Kidney epithelial cell (primary cell): ENCODE measurements around the gene GALR2. TPM values are rescaled to one million over a fixed set of nuclear protein-coding genes. Genes with fewer than 3 reads are reported as not detected.

Experiments used
- DNase-seq: peaks from one replicate; pipeline ENCODE4 v3.0.0-alpha.2; 2010; ENCODE audit warnings: low read depth
- H3K27me3 ChIP-seq: 2 replicates; pipeline ENCODE4 v1.6.0; 2011; ENCODE audit warnings: low read length; ENCODE audit not compliant: control insufficient read depth, insufficient read depth
- H3K36me3 ChIP-seq: 2 replicates; pipeline ENCODE4 v1.5.1; 2011; ENCODE audit warnings: low read length; ENCODE audit not compliant: control insufficient read depth, insufficient read depth
- H3K4me3 ChIP-seq: 2 replicates; pipeline ENCODE4 v1.5.1; 2011; ENCODE audit warnings: low read depth, mild to moderate bottlenecking, control low read depth, low read length
- total RNA-seq: library from RNA; depleted of rRNA; stranded (reverse); fragments of >200 nt; gene quantifications from 2 replicates; pipeline ENCODE4 v1.2.3, GENCODE V29; 2015
- TF ChIP-seq, protein P1 (sequence below): IDR thresholded peaks from 2 replicates; pipeline ENCODE4 v1.5.1; 2011; ENCODE audit warnings: mild to moderate bottlenecking, moderate library complexity, low read length, control low read depth, inconsistent platforms; ENCODE audit not compliant: insufficient read depth, poor library complexity, severe bottlenecking

Gene GALR2
- total RNA-seq, 1 donor from 2014 or later, result 0.33 TPM

DNA sequence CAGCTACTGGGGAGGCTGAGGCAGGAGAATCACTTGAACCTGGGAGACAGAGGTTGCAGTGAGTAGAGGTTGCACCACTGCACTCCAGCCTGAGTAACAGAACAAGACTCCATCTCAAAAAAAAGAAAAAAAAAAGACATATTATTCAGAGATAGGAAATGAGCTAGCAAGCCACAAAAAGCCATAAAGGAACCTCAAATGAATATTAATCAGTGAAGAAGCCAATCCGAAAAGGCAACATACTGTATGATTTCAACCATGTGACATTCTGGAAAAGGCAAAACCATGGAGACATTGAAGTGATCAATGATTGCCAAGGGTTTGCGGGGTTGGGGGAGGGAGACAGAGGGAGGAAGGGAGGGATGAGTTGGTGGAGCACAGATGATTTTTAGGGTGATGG lies 37.4 kb downstream of the GALR2 start:
- Histone ChIP-seq H3K4me3 (no peak overlapping the region), H3K36me3 (no peaks in the 10 kb centered on the region), H3K27me3 (no peaks in the 10 kb centered on the region)
- TF ChIP-seq, protein P1, sequence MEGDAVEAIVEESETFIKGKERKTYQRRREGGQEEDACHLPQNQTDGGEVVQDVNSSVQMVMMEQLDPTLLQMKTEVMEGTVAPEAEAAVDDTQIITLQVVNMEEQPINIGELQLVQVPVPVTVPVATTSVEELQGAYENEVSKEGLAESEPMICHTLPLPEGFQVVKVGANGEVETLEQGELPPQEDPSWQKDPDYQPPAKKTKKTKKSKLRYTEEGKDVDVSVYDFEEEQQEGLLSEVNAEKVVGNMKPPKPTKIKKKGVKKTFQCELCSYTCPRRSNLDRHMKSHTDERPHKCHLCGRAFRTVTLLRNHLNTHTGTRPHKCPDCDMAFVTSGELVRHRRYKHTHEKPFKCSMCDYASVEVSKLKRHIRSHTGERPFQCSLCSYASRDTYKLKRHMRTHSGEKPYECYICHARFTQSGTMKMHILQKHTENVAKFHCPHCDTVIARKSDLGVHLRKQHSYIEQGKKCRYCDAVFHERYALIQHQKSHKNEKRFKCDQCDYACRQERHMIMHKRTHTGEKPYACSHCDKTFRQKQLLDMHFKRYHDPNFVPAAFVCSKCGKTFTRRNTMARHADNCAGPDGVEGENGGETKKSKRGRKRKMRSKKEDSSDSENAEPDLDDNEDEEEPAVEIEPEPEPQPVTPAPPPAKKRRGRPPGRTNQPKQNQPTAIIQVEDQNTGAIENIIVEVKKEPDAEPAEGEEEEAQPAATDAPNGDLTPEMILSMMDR, result no peak
- no peak for DNase-seq

GRCh38 chr17:76115138-76115754 lies 40.7 kb downstream of the GALR2 start:
- Histone ChIP-seq H3K4me3 (no peak overlapping the region), H3K36me3 (no peaks in the 10 kb centered on the region), H3K27me3 (no peaks in the 10 kb centered on the region)
- TF ChIP-seq, protein P1, result no peak
- DNase-seq, result no peak

DNA sequence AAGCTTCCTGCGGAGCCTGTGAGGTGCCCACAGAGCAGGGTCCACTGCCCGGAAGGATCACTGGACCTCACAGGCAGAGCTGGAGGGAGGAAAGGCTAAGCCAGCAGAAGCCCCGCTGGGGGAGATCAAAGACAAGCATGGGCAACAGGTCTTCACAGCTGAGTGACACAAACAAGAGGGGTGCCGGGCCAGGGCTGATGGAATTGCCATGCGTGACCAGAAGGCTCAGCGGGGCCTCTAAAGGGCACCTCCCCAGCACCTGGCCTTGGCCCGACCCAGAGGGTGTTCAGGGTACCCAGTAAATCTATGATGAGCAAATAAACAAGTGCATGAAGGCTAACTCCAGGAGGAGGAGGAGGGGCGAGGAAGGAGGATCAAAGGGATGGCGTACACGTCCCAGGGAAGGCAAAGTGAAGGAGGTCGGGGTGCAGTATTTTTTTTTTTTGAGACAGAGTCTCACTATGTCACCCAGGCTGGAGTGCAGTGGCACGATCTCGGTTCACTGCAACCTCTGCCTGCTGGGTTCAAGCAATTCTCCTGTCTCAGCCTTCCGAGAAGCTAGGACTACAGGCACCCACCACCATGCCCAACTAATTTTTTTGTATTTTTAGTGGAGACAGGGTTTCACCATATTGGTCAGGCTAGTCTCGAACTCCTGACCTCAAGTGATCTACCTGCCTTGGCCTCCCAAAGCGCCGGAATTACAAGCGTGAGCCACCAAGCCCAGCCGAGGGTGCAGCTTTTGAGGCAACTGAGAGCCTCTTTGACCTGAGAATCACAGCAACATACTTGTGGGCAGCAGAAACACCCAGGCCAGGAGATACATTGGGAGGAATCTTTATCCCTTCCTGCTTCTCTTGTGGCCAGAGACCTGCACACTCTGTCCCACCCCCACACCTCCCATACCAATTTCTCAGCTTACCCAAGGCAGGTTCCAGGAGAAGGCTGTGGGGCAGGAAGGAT lies 45.1 kb downstream of the GALR2 start:
- no peak for DNase-seq
- Histone ChIP-seq H3K4me3 (no peak overlapping the region), H3K27me3 (no peaks in the 10 kb centered on the region), H3K36me3 (no peaks in the 10 kb centered on the region)
- TF ChIP-seq, protein P1, result no peak

DNA sequence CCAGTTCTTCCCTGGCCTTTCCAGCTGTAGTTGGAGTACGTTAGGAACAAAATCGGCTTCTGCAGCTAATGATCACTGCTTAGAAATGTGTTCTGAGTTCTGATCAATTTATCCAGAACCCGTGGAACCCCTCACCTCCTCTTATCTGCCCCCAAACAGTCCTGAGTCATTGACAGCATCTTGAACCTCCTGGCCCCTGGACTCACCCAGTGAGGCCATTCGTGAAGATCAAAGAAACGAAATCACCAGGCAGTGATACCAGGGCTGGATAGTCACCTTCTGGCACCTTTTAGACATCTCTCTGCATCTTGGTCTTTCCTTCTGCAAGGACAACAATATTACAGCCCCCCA lies 46.1 kb downstream of the GALR2 start:
- TF ChIP-seq, protein P1, result no peak
- no peaks in the 10 kb centered on the region for H3K36me3 ChIP-seq
- no peaks in the 10 kb centered on the region for H3K27me3 ChIP-seq
- H3K4me3 ChIP-seq, result no peak overlapping the region
- no peak for DNase-seq

DNA sequence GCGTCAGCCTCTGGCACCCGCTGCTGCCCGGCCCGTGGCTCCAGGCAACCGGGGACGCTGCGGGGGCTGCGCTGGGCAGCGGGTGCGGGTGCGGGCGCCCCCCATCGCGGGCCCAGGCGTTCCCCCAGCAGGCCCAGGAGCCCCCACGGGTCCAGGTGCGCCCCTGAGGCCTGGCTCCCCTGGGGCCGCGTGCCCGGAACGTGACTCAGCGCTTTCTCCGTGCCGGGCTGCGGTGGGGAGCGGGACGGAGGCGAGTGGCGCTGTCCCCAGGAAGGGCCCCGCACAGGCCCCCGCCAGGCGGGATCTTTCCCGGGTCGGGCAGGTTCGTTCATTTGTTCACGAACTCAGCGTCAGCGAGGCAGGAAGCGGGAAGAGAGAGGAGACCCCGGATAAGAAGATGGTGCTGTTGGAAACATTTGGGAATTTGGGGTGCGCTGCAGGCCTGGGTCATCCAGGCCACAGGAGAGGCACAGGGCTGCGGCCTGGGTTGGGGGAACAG lies 47.4 kb downstream of the GALR2 start:
- Histone ChIP-seq H3K4me3 (no peak overlapping the region), H3K27me3 (no peaks in the 10 kb centered on the region), H3K36me3 (no peaks in the 10 kb centered on the region)
- TF ChIP-seq, protein P1, result no peak
- DNase-seq, result no peak
